SK-N-SH treated with all-trans-retinoic acid at 6 μM for 48 hours (cell line): Measurements from ENCODE around the gene CHPF2.
A peak's percentile ranks its signal among the peaks of the same experiment; 100 is the strongest.

Source experiments
- ATAC-seq: fragments of 200-7000 bp; cut with Tn5 transposase; 3 replicates; pipeline ENCODE4 v1.9.1; 2020; ENCODE audit warnings: mild to moderate bottlenecking, moderate library complexity
- ARNTL ChIP-seq: fragments of 450-650 bp; formaldehyde crosslinking; IDR thresholded peaks from 2 replicates; pipeline ENCODE4 v1.5.0; 2020; ENCODE audit warnings: low read depth, mild to moderate bottlenecking, moderate library complexity, borderline replicate concordance
- BACH2 ChIP-seq: fragments of 250-450 bp; sonication (Bioruptor Pico); IDR thresholded peaks from 2 replicates; pipeline ENCODE4 v1.9.0; 2021; ENCODE audit warnings: mild to moderate bottlenecking, borderline replicate concordance
- CREB5 ChIP-seq: fragments of 250-450 bp; sonication (Bioruptor Pico); IDR thresholded peaks from 2 replicates; pipeline ENCODE4 v1.5.1; 2020; ENCODE audit warnings: low read depth, mild to moderate bottlenecking, moderate library complexity
- CSDC2 ChIP-seq: fragments of 250-450 bp; sonication (Bioruptor Pico); IDR thresholded peaks from 2 replicates; pipeline ENCODE4 v1.5.0; 2020; ENCODE audit warnings: mild to moderate bottlenecking, moderate library complexity
- ESRRG ChIP-seq: fragments of 250-450 bp; sonication (Bioruptor Pico); IDR thresholded peaks from 2 replicates; pipeline ENCODE4 v1.6.1; 2021; ENCODE audit warnings: mild to moderate bottlenecking
- GLIS3 ChIP-seq: fragments of 250-450 bp; sonication (Bioruptor Pico); IDR thresholded peaks from 2 replicates; pipeline ENCODE4 v1.5.0; 2020; ENCODE audit warnings: mild to moderate bottlenecking, moderate library complexity
- ISL1 ChIP-seq: fragments of 250-450 bp; sonication (Bioruptor Pico); IDR thresholded peaks from 2 replicates; pipeline ENCODE4 v2.1.2; 2022; ENCODE audit warnings: mild to moderate bottlenecking, moderate library complexity
- OSR1 ChIP-seq: fragments of 250-450 bp; sonication (Bioruptor Pico); IDR thresholded peaks from 2 replicates; pipeline ENCODE4 v1.8.0; 2022; ENCODE audit warnings: moderate library complexity, mild to moderate bottlenecking, inconsistent platforms
- POU6F1 ChIP-seq: fragments of 250-450 bp; sonication (Bioruptor Pico); IDR thresholded peaks from 2 replicates; pipeline ENCODE4 v1.8.0; 2021; ENCODE audit warnings: low read depth, mild to moderate bottlenecking, moderate library complexity, borderline replicate concordance
- PPARA ChIP-seq: fragments of 250-450 bp; sonication (Bioruptor Pico); IDR thresholded peaks from 2 replicates; pipeline ENCODE4 v1.5.0; 2020; ENCODE audit warnings: mild to moderate bottlenecking, borderline replicate concordance
- RARB ChIP-seq: fragments of 250-450 bp; sonication (Bioruptor Pico); IDR thresholded peaks from 2 replicates; pipeline ENCODE4 v1.8.0; 2021; ENCODE audit warnings: mild to moderate bottlenecking, moderate library complexity
- SNAI2 ChIP-seq: fragments of 250-450 bp; sonication (Bioruptor Pico); IDR thresholded peaks from 2 replicates; pipeline ENCODE4 v1.5.0; 2020; ENCODE audit warnings: mild to moderate bottlenecking, moderate library complexity
- TCF4 ChIP-seq: fragments of 250-450 bp; sonication (Bioruptor Pico); IDR thresholded peaks from 2 replicates; pipeline ENCODE4 v1.8.0; 2021; ENCODE audit warnings: mild to moderate bottlenecking, moderate library complexity, borderline replicate concordance
- TOX ChIP-seq: fragments of 250-450 bp; sonication (Bioruptor Pico); IDR thresholded peaks from 2 replicates; pipeline ENCODE4 v1.8.0; 2021; ENCODE audit warnings: mild to moderate bottlenecking, moderate library complexity, borderline replicate concordance
- TSHZ2 ChIP-seq: fragments of 250-450 bp; sonication (Bioruptor Pico); IDR thresholded peaks from 2 replicates; pipeline ENCODE4 v1.5.0; 2020; ENCODE audit warnings: mild to moderate bottlenecking, moderate library complexity
- ZC3H10 ChIP-seq: fragments of 250-450 bp; sonication (Bioruptor Pico); IDR thresholded peaks from 2 replicates; pipeline ENCODE4 v1.5.1; 2021; ENCODE audit warnings: mild to moderate bottlenecking, moderate library complexity
- ZFP3 ChIP-seq: fragments of 250-450 bp; sonication (Bioruptor Pico); IDR thresholded peaks from 2 replicates; pipeline ENCODE4 v1.5.0; 2020; ENCODE audit warnings: mild to moderate bottlenecking, moderate library complexity
- ZFP30 ChIP-seq: fragments of 450-650 bp; formaldehyde crosslinking; IDR thresholded peaks from 2 replicates; pipeline ENCODE4 v1.5.0; 2022; ENCODE audit warnings: mild to moderate bottlenecking, moderate library complexity
- ZNF565 ChIP-seq: fragments of 450-650 bp; formaldehyde crosslinking; conservative IDR thresholded peaks from 2 replicates; pipeline ENCODE4 v1.5.0; 2020; ENCODE audit warnings: low read depth, mild to moderate bottlenecking, moderate library complexity
- ZNF70 ChIP-seq: fragments of 450-650 bp; formaldehyde crosslinking; IDR thresholded peaks from 2 replicates; pipeline ENCODE4 v1.5.0; 2020; ENCODE audit warnings: mild to moderate bottlenecking, moderate library complexity
- ZNF8 ChIP-seq: fragments of 450-650 bp; formaldehyde crosslinking; IDR thresholded peaks from 2 replicates; pipeline ENCODE4 v1.5.0; 2020; ENCODE audit warnings: mild to moderate bottlenecking, moderate library complexity

Gene CHPF2

GRCh38 chr7:151260883-151261282, 28.6 kb downstream of the CHPF2 start:
- peak; percentile 15; the same call in 1 of the 3 replicates for ATAC-seq
- TF ChIP-seq RARB (CRISPR knock-in tag) (no peak), ARNTL (CRISPR knock-in tag) (no peak), TSHZ2 (CRISPR knock-in tag) (no peak), ZC3H10 (no peak), TCF4 (CRISPR knock-in tag) (no peak), POU6F1 (CRISPR knock-in tag) (no peak)

- peak; percentile 50 for ATAC-seq
Observed at GRCh38 chr7:151261529-151261928, 29.2 kb downstream of the CHPF2 start.

GRCh38 chr7:151264615-151265014, 32.3 kb downstream of the CHPF2 start:
- no peak for TF ChIP-seq OSR1 (CRISPR knock-in tag)
- no peak for TF ChIP-seq ZFP30 (CRISPR knock-in tag)
- no peak for TF ChIP-seq CSDC2
- TF ChIP-seq ESRRG (CRISPR knock-in tag), result no peak
- TF ChIP-seq ISL1, result no peak
- TF ChIP-seq BACH2, result no peak
- no peak for TF ChIP-seq ZFP3 (CRISPR knock-in tag)
- TF ChIP-seq ZNF8 (CRISPR knock-in tag), result no peak
- no peak for TF ChIP-seq GLIS3 (CRISPR knock-in tag)
- no peak for TF ChIP-seq ARNTL (CRISPR knock-in tag)
- TF ChIP-seq CREB5 (CRISPR knock-in tag), result no peak
- no peak for TF ChIP-seq TOX (CRISPR knock-in tag)
- TF ChIP-seq TSHZ2 (CRISPR knock-in tag), result no peak
- TF ChIP-seq SNAI2 (CRISPR knock-in tag), result no peak
- no peak for TF ChIP-seq ZNF565 (CRISPR knock-in tag)
- TF ChIP-seq RARB (CRISPR knock-in tag), result no peak
- TF ChIP-seq ZC3H10, result no peak
- TF ChIP-seq TCF4 (CRISPR knock-in tag), result no peak
- TF ChIP-seq ZNF70, result no peak
- TF ChIP-seq PPARA (CRISPR knock-in tag), result no peak
- TF ChIP-seq, all 23 proteins: peak for 0
- ATAC-seq, result no peak

More at GRCh38 chr7:151261529-151261928, 29.2 kb downstream of the CHPF2 start:
- peak; percentile 15; the same call in 1 of the 2 replicates for TF ChIP-seq TSHZ2 (CRISPR knock-in tag)
- no peak for TF ChIP-seq ZNF565 (CRISPR knock-in tag)
- TF ChIP-seq ZNF70, result no peak
- TF ChIP-seq ZC3H10, result no peak
- TF ChIP-seq ZNF8 (CRISPR knock-in tag), result no peak
- TF ChIP-seq BACH2, result no peak
- peak; percentile 53; the same call in 1 of the 2 replicates for TF ChIP-seq TCF4 (CRISPR knock-in tag)
- no peak for TF ChIP-seq ARNTL (CRISPR knock-in tag)
